CD1c-positive myeloid dendritic cell (primary cell): Measurements from ENCODE around the gene COL6A2.

Experiments used
- DNase-seq: peaks from one replicate; pipeline ENCODE4 v3.0.0-alpha.2; 2016; ENCODE audit errors: extremely low spot score

The COL6A2 gene

GRCh38 chr21:46113497-46114176 is 15.7 kb downstream of the COL6A2 start:
- no peak for DNase-seq

- DNase-seq, result no peak
Measured at GRCh38 chr21:46114963-46115362, 17.1 kb downstream of the COL6A2 start.

GRCh38 chr21:46115441-46116188 is 17.7 kb downstream of the COL6A2 start:
- DNase-seq, result no peak

- DNase-seq, result no peak
Measured at GRCh38 chr21:46116189-46116775, 18.4 kb downstream of the COL6A2 start.

GRCh38 chr21:46116776-46117585 is 19.1 kb downstream of the COL6A2 start:
- no peak for DNase-seq

GRCh38 chr21:46117586-46118315 is 19.8 kb downstream of the COL6A2 start:
- no peak for DNase-seq

- DNase-seq, result no peak
Measured at GRCh38 chr21:46118316-46119143, 20.6 kb downstream of the COL6A2 start.

- no peak for DNase-seq
Measured at GRCh38 chr21:46119144-46119636, 21.3 kb downstream of the COL6A2 start.

GRCh38 chr21:46119637-46120271 is 21.8 kb downstream of the COL6A2 start:
- DNase-seq, result no peak

- no peak for DNase-seq
Measured at GRCh38 chr21:46120301-46121285, 22.7 kb downstream of the COL6A2 start.

GRCh38 chr21:46121286-46122221 is 23.6 kb downstream of the COL6A2 start:
- DNase-seq, result no peak

GRCh38 chr21:46122237-46122671 is 24.3 kb downstream of the COL6A2 start:
- DNase-seq, result no peak

GRCh38 chr21:46122758-46123683 is 25.1 kb downstream of the COL6A2 start:
- DNase-seq, result no peak

GRCh38 chr21:46124083-46124925 is 26.4 kb downstream of the COL6A2 start:
- no peak for DNase-seq
